Right atrium auricular region (tissue), 2 donors: Measurements from ENCODE around the gene CACNA1A. TPM values are rescaled to one million over a fixed set of nuclear protein-coding genes. Genes with fewer than 3 reads are reported as not detected.
"Not testable (repeated sequence)": the region's sequence is repeated elsewhere in the genome, so short reads cannot be mapped to it uniquely, and the experiment has no call there.

Source experiments
- DNase-seq: peaks from one replicate; pipeline ENCODE4 v3.0.0-alpha.2; 2019; ENCODE audit warnings: low spot score
- H3K27ac ChIP-seq, 2 donors: fragments of 200-600 bp; sonication (generic); 1 replicate in 1 of 2; 2 replicates in 1 of 2; pipeline ENCODE4 v1.5.1; 2016 to 2019
- H3K27me3 ChIP-seq, 2 donors: fragments of 200-600 bp; sonication (generic); one replicate each; pipeline versions ENCODE4 v1.5.1 to v1.6.0; 2017 to 2019
- H3K36me3 ChIP-seq: fragments of 200-600 bp; sonication (generic); one replicate; pipeline ENCODE4 v1.5.1; 2016
- H3K4me1 ChIP-seq, 2 donors: fragments of 200-600 bp; sonication (generic); one replicate each; pipeline versions ENCODE4 v1.5.1 to v1.6.0; 2017 to 2019
- H3K4me3 ChIP-seq, 2 donors: fragments of 200-600 bp; sonication (generic); 1 replicate in 1 of 2; 2 replicates in 1 of 2; pipeline ENCODE4 v1.5.1; 2017 to 2019; ENCODE audit warnings: mild to moderate bottlenecking in 1 of 2, moderate library complexity in 1 of 2
- H3K9me3 ChIP-seq, 2 donors: fragments of 200-600 bp; sonication (generic); one replicate each; pipeline ENCODE4 v1.5.1; 2019
- total RNA-seq, 2 donors: library from RNA; depleted of rRNA; stranded (reverse); fragments of >200 nt; gene quantifications; one replicate each; pipeline ENCODE4 v1.1.0, GENCODE V29; 2016
- TF ChIP-seq, protein P1 (sequence below), 2 donors: fragments of 200-600 bp; sonication (generic); IDR thresholded peaks; one replicate each; pipeline ENCODE4 v1.5.1; 2019; ENCODE audit warnings: antibody characterized with exemption in 2 of 2

The CACNA1A gene
- total RNA-seq, 2 donors from 2014 or later = 0.28 to 0.48 TPM

DNA sequence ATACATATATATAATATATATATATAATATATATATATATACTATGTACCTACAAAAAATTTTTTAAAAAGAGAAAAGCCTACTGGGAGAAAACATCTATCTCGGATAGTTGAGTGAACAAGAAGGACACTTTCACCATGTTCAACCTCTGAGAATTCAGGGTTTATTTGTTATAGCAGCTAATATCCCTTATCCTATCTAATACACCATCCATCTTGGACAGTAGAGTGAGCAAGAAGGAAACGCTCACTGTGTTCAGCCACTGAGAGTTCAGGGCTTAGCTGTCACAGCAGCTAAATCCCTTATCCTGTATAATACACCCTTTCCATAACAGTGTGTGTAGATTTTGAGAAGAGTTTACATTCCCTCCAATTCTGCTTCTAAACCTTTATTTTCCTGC is 38.1 kb upstream of the CACNA1A start:
- Histone ChIP-seq H3K9me3 (peaks cover 0 to 6% of the 10 kb centered on the region in 2 donors), H3K4me3 (no peak overlapping the region), H3K36me3 (no peaks in the 10 kb centered on the region), H3K4me1 (no peaks in the 10 kb centered on the region), H3K27me3 (no peaks in the 10 kb centered on the region), H3K27ac (no peak overlapping the region)
- no peak for DNase-seq
- TF ChIP-seq, protein P1, sequence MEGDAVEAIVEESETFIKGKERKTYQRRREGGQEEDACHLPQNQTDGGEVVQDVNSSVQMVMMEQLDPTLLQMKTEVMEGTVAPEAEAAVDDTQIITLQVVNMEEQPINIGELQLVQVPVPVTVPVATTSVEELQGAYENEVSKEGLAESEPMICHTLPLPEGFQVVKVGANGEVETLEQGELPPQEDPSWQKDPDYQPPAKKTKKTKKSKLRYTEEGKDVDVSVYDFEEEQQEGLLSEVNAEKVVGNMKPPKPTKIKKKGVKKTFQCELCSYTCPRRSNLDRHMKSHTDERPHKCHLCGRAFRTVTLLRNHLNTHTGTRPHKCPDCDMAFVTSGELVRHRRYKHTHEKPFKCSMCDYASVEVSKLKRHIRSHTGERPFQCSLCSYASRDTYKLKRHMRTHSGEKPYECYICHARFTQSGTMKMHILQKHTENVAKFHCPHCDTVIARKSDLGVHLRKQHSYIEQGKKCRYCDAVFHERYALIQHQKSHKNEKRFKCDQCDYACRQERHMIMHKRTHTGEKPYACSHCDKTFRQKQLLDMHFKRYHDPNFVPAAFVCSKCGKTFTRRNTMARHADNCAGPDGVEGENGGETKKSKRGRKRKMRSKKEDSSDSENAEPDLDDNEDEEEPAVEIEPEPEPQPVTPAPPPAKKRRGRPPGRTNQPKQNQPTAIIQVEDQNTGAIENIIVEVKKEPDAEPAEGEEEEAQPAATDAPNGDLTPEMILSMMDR (IDR thresholded peaks at IDR 0.05) = no peak

DNA sequence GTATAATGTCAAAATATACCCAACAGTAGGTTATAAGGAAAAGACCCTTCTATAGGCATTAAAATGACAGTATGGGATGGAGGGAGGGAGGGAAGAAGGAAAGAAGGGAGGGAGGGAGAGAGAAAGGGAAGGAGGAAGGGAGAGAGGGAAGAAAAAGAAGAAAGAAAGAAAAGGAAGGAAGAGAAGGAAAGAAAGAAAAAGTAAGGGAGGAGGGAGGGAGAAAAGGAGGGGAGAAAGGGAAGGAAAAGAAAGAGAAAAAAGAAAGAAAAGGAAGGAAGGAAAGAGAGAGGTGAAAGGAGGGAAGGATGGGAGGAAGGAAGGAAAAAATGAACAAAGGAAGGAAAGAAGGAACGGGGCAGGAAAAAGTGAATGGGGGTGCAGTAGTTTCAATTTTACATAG is 35.3 kb upstream of the CACNA1A start:
- H3K27me3 ChIP-seq = no peaks in the 10 kb centered on the region

DNA sequence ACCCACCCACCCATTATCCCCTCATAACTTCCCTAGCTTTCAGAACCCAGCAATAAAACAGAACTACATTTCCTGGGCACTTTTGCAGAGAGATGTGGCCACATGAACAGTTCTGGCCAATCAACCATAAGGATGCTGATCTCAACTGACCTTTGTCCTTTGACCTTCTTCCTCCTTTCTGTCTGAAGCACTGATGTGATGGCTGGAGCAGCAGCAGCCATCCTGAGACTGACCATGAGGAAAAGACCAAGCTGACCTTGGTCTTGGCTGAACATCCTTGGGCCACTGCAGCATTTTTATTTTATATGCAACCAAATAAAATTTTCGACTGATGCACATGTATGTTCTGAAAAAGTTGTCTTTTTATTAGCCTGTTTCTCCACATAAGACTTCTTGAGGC is 33.1 kb upstream of the CACNA1A start:
- Histone ChIP-seq H3K27ac (no peak overlapping the region), H3K9me3 (no peaks in the 10 kb centered on the region), H3K4me3 (no peak overlapping the region), H3K36me3 (no peaks in the 10 kb centered on the region), H3K4me1 (no peaks in the 10 kb centered on the region), H3K27me3 (no peaks in the 10 kb centered on the region)
- no peak for DNase-seq
- TF ChIP-seq, protein P1 (IDR thresholded peaks at IDR 0.05) = no peak

More for the DNA sequence above, 35.3 kb upstream of the CACNA1A start:
- no peak for DNase-seq
- Histone ChIP-seq H3K9me3 (peaks cover 0 to 6% of the 10 kb centered on the region in 2 donors), H3K4me1 (no peaks in the 10 kb centered on the region), H3K27ac (no peak overlapping the region), H3K4me3 (no peak overlapping the region), H3K36me3 (no peaks in the 10 kb centered on the region)
- TF ChIP-seq, protein P1 (IDR thresholded peaks at IDR 0.05) = no peak

DNA sequence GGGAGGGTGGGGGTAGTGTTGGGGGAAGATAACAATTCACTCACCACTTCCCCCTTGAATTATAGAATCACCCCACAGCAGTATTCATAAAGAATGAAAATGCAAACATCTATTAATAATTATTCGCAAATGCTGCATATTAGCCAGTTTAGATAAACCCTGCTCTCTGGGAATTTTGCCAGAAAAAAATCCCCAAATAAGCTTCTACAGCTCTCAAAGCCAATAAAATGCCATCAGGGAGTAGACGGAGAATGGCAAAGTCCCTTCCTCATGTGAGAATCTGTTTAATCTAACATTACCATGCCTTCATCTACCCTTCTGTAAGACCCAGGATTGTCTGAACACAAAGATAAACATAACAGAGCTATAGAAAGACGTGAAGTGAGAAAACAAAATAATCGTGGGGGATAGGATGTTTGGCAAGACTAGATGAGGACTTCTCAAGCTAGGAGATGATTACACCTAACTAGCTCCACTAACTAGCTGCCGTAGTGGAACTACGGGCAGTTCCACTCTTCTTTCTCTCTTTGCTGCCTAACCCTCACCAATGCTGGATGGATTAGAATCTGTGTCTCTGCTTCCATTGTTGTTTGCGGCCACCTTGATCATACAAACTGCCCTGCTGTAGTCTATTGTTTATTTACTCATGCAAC is 32.4 kb upstream of the CACNA1A start:
- Histone ChIP-seq H3K27ac (no peak overlapping the region), H3K4me1 (no peaks in the 10 kb centered on the region), H3K9me3 (no peaks in the 10 kb centered on the region), H3K4me3 (no peak overlapping the region), H3K36me3 (no peaks in the 10 kb centered on the region), H3K27me3 (no peaks in the 10 kb centered on the region)
- no peak for DNase-seq
- TF ChIP-seq, protein P1 (IDR thresholded peaks at IDR 0.05) = no peak

DNA sequence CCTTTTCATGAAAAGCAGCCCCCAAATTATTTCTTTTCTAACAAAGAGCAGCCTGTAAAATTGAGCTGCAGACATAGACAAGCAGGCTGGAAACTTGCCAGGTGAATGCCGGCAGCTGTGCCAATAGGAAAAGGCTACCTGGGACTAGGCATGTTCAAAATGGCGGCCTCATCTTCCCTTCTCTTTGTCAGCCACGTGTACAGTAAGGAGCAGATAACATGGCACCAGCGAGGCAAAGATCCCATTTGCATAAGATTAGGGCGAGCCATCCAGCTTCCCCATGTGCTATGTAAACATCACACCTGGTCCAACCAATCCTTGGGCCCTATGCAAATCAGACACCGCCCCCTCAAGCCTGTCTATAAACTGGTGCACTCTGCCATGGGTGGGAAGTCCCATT is 31.2 kb upstream of the CACNA1A start:
- Histone ChIP-seq H3K9me3 (no peaks in the 10 kb centered on the region), H3K4me3 (no peak overlapping the region), H3K27ac (no peak overlapping the region), H3K4me1 (no peaks in the 10 kb centered on the region), H3K36me3 (no peaks in the 10 kb centered on the region), H3K27me3 (no peaks in the 10 kb centered on the region)
- TF ChIP-seq, protein P1 (IDR thresholded peaks at IDR 0.05) = no peak
- DNase-seq = no peak

DNA sequence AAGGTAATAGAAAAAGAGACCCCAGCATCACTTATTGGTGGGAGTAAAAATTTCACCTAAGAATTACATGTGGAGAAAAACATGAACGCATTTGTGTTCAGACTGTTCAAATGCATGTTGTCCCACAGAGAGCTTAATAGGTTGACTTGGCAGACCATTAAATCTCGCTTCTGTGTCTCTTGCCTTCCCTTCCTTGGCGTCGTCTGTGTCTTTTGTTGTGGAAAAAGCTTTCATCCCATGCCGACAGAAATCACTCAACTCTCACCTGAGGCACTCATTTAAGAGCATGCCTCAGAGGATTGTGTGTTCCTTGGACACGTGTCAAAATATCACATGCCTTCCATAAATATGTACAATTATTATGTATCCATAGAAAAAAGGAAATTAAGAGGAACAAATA is 24.4 kb upstream of the CACNA1A start:
- no peaks in the 10 kb centered on the region for H3K4me1 ChIP-seq
- no peaks in the 10 kb centered on the region for H3K36me3 ChIP-seq
- no peak overlapping the region for H3K27ac ChIP-seq
- no peak for DNase-seq
- no peak overlapping the region for H3K4me3 ChIP-seq
- TF ChIP-seq, protein P1 (IDR thresholded peaks at IDR 0.05) = no peak
- peaks cover 0 to 4% of the 10 kb centered on the region in 2 donors for H3K9me3 ChIP-seq
- no peaks in the 10 kb centered on the region for H3K27me3 ChIP-seq

DNA sequence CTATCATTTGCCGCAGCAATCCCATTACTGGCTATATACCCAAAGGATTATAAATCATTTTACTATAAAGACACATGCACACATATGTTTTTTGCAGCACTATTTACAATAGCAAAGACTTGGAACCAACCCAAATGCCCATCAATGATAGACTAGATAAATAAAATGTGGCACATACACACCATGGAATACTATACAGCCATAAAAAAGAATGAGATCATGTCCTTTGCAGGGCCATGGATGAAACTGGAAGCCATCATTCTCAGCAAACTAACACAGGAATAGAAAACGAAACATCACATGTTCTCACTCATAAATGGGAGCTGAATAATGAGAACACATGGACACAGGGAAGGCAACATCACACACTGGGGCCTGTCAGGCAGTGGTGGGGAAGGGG is 23.4 kb upstream of the CACNA1A start:
- H3K27ac ChIP-seq, H3K4me1 ChIP-seq, DNase-seq, H3K27me3 ChIP-seq, H3K9me3 ChIP-seq, H3K36me3 ChIP-seq, H3K4me3 ChIP-seq: not testable (repeated sequence)
